PFSK-1 (cell line): Measurements from ENCODE around the gene MYH9.

Experiments
- FOXP2 ChIP-seq: optimal IDR thresholded peaks from 2 replicates; pipeline ENCODE3; 2011; ENCODE audit warnings: borderline replicate concordance, control low read depth, inconsistent platforms; ENCODE audit not compliant: insufficient read depth; ENCODE audit errors: extremely low read length, extremely low read depth
- POLR2AphosphoS5 ChIP-seq: IDR thresholded peaks from 2 replicates; pipeline ENCODE4 v1.6.1; 2012; ENCODE audit warnings: low read depth, mild to moderate bottlenecking, control low read depth, low read length, moderate library complexity
- SIN3A ChIP-seq: IDR thresholded peaks from 2 replicates; pipeline ENCODE4 v1.6.1; 2012; ENCODE audit warnings: mild to moderate bottlenecking, low read length, moderate library complexity, borderline replicate concordance; ENCODE audit not compliant: insufficient read depth
- TAF1 ChIP-seq: IDR thresholded peaks from 2 replicates; pipeline ENCODE4 v1.6.1; 2012; ENCODE audit warnings: low read length, control low read depth, borderline replicate concordance; ENCODE audit not compliant: insufficient read depth
- TF ChIP-seq, protein P1 (sequence below), 2 experiments: IDR thresholded peaks; 2 replicates each; pipeline versions ENCODE4 v1.6.1 to v1.8.0; 2011 to 2012; ENCODE audit warnings: low read depth in 2 of 2, low read length in 2 of 2, control low read depth in 1 of 2, inconsistent platforms in 1 of 2, mild to moderate bottlenecking in 1 of 2, moderate library complexity in 1 of 2; ENCODE audit not compliant: insufficient read depth in 1 of 2

MYH9 gene

GRCh38 chr22:36360011-36360410, 27.8 kb downstream of the MYH9 start:
- TF ChIP-seq TAF1, result no peak
- TF ChIP-seq, protein P1, sequence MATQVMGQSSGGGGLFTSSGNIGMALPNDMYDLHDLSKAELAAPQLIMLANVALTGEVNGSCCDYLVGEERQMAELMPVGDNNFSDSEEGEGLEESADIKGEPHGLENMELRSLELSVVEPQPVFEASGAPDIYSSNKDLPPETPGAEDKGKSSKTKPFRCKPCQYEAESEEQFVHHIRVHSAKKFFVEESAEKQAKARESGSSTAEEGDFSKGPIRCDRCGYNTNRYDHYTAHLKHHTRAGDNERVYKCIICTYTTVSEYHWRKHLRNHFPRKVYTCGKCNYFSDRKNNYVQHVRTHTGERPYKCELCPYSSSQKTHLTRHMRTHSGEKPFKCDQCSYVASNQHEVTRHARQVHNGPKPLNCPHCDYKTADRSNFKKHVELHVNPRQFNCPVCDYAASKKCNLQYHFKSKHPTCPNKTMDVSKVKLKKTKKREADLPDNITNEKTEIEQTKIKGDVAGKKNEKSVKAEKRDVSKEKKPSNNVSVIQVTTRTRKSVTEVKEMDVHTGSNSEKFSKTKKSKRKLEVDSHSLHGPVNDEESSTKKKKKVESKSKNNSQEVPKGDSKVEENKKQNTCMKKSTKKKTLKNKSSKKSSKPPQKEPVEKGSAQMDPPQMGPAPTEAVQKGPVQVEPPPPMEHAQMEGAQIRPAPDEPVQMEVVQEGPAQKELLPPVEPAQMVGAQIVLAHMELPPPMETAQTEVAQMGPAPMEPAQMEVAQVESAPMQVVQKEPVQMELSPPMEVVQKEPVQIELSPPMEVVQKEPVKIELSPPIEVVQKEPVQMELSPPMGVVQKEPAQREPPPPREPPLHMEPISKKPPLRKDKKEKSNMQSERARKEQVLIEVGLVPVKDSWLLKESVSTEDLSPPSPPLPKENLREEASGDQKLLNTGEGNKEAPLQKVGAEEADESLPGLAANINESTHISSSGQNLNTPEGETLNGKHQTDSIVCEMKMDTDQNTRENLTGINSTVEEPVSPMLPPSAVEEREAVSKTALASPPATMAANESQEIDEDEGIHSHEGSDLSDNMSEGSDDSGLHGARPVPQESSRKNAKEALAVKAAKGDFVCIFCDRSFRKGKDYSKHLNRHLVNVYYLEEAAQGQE (IDR thresholded peaks at IDR 0.05; ENCODE audit: insufficient read depth in 1 of 2, low read depth in 2 of 2, low read length in 2 of 2), result no peak
- TF ChIP-seq FOXP2, result no peak
- no peak for TF ChIP-seq POLR2AphosphoS5
- TF ChIP-seq SIN3A, result no peak

GRCh38 chr22:36359470-36359996, 28.2 kb downstream of the MYH9 start:
- TF ChIP-seq POLR2AphosphoS5 (no peak), TAF1 (no peak), SIN3A (no peak), FOXP2 (no peak)
- TF ChIP-seq, protein P1 (IDR thresholded peaks at IDR 0.05; ENCODE audit: insufficient read depth in 1 of 2, low read depth in 2 of 2, low read length in 2 of 2), result no peak

DNA sequence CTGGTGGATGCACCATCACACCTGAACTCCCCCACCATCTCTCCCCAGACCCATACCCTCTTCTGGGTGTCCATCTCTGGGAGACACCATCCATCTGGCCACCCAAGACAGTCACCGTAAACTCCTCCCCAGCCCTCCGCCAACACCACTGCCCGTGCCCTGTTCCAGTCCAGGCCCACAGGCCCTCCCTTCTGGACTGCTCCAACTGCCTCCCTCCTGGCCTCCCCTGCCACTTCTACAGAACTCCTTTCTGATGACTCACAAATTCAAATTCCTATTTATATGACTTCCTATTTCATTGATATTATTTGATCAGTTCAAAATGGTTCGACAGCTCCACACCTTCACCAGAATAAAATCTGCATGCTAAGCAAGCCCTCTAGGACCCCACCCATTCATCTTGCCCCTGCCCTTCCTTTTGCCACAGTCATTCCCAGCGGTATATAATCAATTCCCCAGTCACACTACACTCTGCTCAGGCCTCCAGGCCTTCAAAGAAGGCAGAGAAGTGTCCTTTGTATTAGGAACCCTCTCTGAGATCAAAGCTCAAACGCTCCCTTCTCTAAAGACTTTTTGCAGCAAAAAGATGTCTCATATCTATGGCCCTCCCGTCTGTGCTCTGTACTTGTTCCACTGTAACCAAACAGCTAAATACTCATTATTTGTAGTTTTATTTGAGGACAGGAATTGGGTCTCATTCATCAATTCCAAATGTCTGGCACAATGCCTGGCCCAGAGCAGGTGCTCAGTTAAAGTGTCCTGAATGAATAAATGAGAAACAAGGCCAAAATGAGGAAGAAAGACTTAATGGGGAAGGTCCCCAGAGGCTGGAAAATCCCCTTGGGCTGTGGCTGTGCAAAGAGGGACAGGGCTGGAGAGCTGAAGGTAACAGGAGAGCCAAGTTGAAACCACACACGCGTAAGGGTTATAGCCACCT, 29.0 kb downstream of the MYH9 start:
- TF ChIP-seq SIN3A, result no peak
- TF ChIP-seq, protein P1 (IDR thresholded peaks at IDR 0.05; ENCODE audit: insufficient read depth in 1 of 2, low read depth in 2 of 2, low read length in 2 of 2), result no peak
- no peak for TF ChIP-seq FOXP2
- TF ChIP-seq TAF1, result no peak
- no peak for TF ChIP-seq POLR2AphosphoS5

DNA sequence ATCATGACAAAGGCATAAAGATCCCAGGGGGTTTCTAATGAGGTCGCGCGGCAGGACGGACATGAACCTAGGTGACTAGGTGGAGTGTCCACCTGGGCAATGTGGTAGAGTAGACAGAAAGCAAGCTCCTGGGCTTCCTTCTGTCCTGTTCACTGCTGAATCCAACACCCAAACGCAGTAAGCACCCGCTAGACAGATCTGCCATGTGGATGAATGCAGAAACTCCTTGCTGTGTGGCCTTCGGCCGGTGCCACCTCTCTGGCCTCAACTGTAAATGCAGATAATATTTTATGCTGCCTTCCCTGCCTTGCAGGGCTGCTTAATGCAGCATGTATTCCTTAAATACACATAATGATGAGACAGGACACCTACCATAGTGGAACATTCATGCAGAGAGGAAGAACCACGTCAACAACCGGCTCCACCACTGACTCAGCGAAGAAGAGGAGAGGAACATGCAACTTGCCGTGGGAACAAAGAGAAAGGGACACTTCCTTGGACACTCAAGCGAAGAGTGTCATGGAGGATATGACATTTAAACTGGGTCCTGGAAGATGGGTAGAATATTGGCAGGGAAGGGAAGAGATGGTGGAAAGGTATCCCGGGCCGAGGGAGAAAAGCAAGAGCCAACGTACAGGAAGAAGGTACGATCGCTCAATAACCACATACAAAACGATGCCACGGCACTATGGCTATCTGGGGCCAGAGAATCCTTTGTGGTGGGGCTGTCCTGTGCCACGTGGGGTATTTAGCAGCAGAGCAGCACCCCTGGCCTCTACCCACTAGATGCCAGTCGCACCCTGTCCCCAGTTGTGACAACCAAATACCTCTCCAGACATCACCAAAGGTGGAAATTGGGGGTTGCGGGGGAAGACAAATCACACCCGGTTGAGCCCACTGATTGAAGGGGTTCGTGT, 30.8 kb downstream of the MYH9 start:
- TF ChIP-seq, protein P1 (IDR thresholded peaks at IDR 0.05; ENCODE audit: insufficient read depth in 1 of 2, low read depth in 2 of 2, low read length in 2 of 2), result no peak
- TF ChIP-seq SIN3A (no peak), FOXP2 (no peak)
